ENCODE data around the gene SLC43A2.

The SLC43A2 gene

DNA sequence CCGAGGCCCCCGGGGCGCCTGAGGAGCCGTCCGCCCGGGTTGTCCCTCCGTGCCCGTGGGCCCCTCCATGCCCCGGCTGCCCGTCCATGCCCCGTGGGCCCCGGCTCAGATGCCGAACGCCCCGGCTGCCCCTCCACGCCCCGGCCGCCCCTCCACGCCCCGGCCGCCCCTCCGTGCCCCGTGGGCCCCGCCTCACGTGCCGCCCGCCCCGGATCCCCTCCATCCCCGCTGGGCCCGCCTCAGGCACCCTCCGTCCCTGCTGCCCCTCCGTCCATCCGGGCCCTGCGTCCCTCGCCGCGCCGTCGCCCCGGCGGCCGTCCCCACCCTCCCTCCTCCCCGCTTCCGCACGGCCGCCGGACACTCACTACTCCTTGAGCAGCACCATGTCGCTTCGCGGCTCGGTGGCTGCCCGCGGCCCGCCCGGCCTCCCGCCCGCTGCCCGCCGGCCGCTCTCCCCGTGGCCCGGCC, 66.4 kb downstream of the SLC43A2 start (continued):
- no peak for TF ChIP-seq ZNF10 (tag by site-specific recombination; IDR thresholded peaks at IDR 0.05)

DNA sequence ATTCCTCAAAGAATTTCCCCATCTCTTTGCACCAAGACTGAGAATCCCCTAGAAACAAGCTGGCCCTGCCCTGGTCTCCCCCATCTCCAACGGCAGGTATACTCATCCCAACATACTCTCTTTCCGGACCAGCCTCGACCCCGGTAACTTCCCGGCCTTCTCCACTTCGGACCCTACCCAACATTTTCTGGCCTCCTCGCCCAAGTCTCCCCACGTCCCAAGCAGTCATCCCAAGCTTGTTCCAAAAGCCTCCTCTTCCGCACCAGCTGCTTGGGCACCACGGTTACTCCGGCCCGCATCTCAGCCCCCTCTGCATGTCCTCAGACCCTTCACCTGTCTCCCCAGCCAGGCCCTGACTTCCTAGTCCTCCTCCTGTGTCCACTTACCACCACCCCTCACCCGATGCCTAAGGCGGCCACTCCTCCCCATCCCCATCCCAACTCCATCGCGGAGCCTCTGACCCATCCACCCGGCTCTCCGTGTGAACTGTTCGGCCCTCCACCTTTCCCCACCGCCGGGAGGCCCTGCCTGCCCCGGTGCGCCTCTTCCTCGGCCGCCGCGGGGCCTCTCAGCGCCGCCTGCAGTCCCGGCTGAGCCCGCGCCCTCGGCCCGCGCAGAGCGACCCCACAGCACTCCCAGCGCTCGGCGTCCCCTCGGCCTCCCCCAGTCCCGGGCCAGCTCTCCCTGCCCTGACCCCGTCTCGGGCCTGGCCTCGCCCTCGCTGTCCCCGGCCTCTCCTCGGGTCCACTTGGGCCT, 67.0 kb downstream of the SLC43A2 start:
- POLR2A ChIA-PET = interaction anchor here (0.9 to 1.2 kb wide), 2 partner anchors 153 to 155 kb away, joined by 3 to 4 read pairs; no protein-coding TSS in a partner anchor
- H3K27ac ChIP-seq (ENCODE audit: extremely low read depth, low read depth, low read length) = peak overlapping the region; percentile 57; the same call in 1 of the 2 replicates
- CTCF ChIA-PET = interaction anchor here (0.6 to 1.5 kb wide), 5 partner anchors 13 to 263 kb away, joined by 3 to 6 read pairs (median 4); no protein-coding TSS in a partner anchor

More for the DNA sequence above, 67.0 kb downstream of the SLC43A2 start:
- H3K36me3 ChIP-seq (ENCODE audit: control insufficient read depth in 2 of 2, insufficient read depth in 1 of 2, low read length in 2 of 2) = peaks cover 10 to 23% of the 10 kb centered on the region in 2 experiments; a peak in 2 of 3 replicates
- H3K9me3 ChIP-seq (ENCODE audit: control insufficient read depth, insufficient read depth, low read depth, low read length) = no peaks in the 10 kb centered on the region
- TF ChIP-seq ZIC2 (tag by site-specific recombination; IDR thresholded peaks at IDR 0.05) (0 out of 2 replicates have a peak, but pooled peaks have one; percentile 7), ZNF335 (tag by site-specific recombination; conservative IDR thresholded peaks at IDR 0.05) (peak; percentile 72), ZNF18 (tag by site-specific recombination; IDR thresholded peaks at IDR 0.05) (no peak), GLIS1 (tag by site-specific recombination; IDR thresholded peaks at IDR 0.05) (no peak), ZBTB26 (tag by site-specific recombination; optimal IDR thresholded peaks at IDR 0.05) (peak; percentile 53), ZFP37 (tag by site-specific recombination; IDR thresholded peaks at IDR 0.05) (peak; percentile 50; the same call in 1 of the 2 replicates), ZBTB20 (tag by site-specific recombination; IDR thresholded peaks at IDR 0.05) (peak; percentile 47; the same call in 1 of the 2 replicates), ZNF311 (tag by site-specific recombination; IDR thresholded peaks at IDR 0.05; ENCODE audit: borderline replicate concordance) (no peak), ZBTB17 (tag by site-specific recombination; IDR thresholded peaks at IDR 0.05) (peak; percentile 60; the same call in 1 of the 2 replicates), ZBTB1 (tag by site-specific recombination; IDR thresholded peaks at IDR 0.05) (no peak), ZBTB8A (tag by site-specific recombination; IDR thresholded peaks at IDR 0.05) (0 out of 2 replicates have a peak, but pooled peaks have one; percentile 48), ZNF121 (tag by site-specific recombination; IDR thresholded peaks at IDR 0.05) (peak; percentile 64; the same call in 1 of the 2 replicates), ZNF692 (tag by site-specific recombination; IDR thresholded peaks at IDR 0.05) (peak; percentile 75; the same call in 1 of the 2 replicates), GLIS2 (tag by site-specific recombination; IDR thresholded peaks at IDR 0.05) (0 out of 2 replicates have a peak, but pooled peaks have one; percentile 11), BCL11B (tag by site-specific recombination; IDR thresholded peaks at IDR 0.05; ENCODE audit: low read depth) (0 out of 2 replicates have a peak, but pooled peaks have one; percentile 42), ZNF600 (tag by site-specific recombination; IDR thresholded peaks at IDR 0.05) (peak; percentile 77), ZNF677 (tag by site-specific recombination; IDR thresholded peaks at IDR 0.05) (peak; percentile 52), ZNF266 (tag by site-specific recombination; IDR thresholded peaks at IDR 0.05; ENCODE audit: low read depth) (no peak), KLF17 (tag by site-specific recombination; IDR thresholded peaks at IDR 0.05) (0 out of 2 replicates have a peak, but pooled peaks have one; percentile 14)
- TF ChIP-seq, protein P1, sequence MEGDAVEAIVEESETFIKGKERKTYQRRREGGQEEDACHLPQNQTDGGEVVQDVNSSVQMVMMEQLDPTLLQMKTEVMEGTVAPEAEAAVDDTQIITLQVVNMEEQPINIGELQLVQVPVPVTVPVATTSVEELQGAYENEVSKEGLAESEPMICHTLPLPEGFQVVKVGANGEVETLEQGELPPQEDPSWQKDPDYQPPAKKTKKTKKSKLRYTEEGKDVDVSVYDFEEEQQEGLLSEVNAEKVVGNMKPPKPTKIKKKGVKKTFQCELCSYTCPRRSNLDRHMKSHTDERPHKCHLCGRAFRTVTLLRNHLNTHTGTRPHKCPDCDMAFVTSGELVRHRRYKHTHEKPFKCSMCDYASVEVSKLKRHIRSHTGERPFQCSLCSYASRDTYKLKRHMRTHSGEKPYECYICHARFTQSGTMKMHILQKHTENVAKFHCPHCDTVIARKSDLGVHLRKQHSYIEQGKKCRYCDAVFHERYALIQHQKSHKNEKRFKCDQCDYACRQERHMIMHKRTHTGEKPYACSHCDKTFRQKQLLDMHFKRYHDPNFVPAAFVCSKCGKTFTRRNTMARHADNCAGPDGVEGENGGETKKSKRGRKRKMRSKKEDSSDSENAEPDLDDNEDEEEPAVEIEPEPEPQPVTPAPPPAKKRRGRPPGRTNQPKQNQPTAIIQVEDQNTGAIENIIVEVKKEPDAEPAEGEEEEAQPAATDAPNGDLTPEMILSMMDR (tag by site-specific recombination; IDR thresholded peaks at IDR 0.05) = peak; percentile 73; the same call in 1 of the 2 replicates
- H3K4me1 ChIP-seq (ENCODE audit: control insufficient read depth, insufficient read depth, low read length) = peaks cover 6% of the 10 kb centered on the region
- H3K4me3 ChIP-seq (ENCODE audit: low read depth, low read length) = peak overlapping the region; percentile 86
